Measurements from ENCODE around the gene MAPKAP1.
A peak's percentile ranks its signal among the peaks of the same experiment; 100 is the strongest.

MAPKAP1 gene

DNA sequence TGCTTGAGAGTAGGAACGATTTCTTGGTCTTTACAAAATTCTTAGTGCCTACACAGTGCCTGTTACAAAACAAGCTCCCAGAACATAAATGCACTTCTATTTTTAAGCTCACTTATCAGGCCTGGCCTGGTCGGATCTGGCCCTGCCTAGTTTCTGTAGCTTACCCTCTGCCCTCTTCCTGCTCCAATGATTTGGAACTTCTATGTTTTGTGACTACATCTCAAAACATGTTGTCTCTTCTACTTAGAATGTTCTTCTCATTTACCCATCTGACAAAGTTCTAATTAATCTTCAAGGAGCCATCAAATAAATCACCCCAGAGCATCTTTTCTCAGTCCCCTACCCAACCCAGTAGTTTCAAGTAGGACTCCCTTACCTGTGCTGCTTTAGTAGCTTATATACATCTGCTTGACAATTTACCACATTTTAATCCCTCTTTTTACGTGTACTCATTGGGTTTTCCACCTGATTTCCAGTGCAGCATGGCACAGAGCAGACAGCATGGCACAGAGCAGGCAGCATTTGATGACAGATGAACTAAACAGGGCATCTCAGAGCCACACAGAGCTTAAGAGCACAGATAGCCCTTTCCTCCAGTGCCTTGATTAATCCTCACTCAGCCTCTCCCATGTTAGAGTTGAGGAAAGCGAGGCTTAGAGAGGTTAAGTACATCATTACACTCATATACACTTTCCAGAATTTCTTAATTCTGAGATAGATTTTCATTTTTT, 171.9 kb downstream of the MAPKAP1 start:
- DNase-seq: no peak

DNA sequence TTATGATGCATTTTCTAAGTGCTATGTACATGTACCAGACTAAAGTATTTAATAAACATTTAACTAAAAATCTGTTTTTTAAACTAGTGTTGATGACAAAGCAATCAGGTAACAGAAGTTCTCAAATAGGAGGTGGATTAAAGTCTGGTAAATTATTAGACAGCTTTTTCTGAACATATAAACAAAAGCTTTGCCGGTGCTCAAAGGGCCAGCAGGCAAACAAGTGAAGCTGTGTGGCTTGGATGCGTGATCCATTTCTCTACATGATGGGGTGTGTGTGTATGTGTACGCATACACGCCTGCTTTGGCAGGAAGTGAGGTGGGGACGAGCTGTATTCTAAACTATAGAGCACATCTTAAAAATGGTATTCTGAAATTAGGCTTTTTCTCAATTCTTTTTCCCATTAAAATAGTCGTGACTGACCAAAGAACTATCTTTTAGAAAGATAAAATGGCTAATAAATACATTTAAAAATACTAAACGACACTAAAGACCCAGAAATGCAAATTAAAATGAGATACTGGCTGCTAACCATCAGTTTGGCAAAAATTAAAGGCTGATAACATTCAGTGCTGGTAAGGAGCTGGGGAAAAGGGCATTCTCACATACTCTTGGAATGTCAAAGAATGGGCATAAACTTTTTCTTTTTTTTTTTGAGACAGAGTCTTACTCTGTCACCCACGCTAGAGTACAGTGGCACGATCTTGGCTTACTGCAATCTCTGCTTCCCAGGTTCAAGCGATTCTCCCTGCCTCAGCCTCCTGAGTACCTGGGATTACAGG, 174.0 kb downstream of the MAPKAP1 start:
- DNase-seq: no peak

DNA sequence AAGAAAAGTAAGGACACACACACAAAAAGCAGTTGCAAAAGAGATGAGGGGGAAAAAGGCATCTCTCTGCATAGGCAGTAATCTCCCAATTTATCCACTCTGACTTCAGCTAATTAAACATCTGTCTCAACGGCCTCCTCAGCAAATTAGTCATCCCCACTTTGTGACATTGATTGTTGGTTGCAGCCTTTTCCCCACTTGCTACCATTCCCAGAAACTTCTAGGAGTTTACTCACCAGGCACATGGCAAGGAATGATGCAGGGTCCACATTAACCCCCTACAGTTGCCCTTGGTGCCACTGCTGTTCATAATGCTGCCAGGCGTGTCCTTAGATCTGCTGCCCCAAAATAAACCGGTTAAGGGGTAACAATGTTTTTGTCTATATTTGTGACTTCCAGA, 174.6 kb downstream of the MAPKAP1 start:
- DNase-seq: no peak

DNA sequence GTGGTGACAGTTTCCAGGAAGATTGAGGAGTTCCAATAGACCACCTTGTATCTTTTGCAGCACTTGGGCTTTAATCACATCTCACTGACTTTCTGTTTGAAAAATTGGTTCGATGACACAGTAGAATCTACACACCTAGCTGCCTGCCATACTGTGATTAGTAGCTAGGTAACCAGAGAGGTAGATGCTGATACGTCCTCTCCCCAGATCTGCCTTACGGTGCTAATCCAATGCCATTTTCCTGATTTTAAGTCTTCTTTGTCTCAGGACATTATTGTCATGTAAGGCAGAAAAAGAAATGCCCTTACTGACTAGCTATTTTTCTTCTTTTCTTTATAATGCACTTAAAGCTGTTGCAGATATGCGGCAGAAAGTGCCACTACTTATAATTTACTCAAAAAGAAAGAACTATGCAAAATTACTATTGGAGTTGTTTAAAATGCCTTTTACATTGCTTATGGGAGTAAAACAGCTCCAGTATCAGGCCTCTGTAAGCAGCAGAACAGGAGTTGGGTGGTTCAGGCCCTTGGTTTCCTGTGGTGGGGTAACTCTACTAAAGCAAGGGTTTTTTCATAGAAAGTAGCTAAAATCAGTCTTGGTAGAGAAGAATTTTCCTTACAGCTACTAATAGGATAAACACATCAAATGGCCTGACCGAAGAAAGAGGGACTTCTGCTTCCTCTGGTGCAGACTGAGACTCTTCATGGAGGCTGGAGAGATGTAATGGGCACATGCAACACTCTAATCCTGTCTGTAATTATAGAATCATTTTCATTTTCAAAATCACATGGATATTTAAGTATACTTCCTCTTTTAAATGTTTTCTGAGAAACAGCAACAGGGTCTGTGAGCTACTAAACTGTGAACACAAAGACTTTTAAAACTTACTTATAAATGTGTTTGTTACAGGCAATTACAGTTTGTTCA, 177.2 kb downstream of the MAPKAP1 start:
- DNase-seq: peak; percentile 62 to 75

DNA sequence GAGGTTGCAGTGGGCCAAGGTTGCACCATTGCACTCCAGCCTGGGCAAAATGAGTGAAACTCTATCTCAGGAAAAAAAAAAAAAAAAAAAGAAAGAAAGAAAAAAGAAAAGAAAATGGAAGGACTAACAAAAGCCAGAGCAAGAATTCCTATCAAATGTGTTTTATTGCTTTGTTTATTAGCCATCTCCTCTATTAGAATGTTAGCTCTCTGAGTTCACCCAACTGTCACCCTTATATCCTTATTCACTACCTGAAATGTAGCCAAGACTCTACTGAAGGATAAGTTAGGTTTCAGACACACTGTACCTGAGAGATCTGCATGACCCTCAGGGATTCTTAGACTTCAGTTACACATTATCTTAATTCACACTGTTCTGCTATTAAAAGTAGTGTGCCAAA, 177.9 kb downstream of the MAPKAP1 start:
- DNase-seq: no peak

DNA sequence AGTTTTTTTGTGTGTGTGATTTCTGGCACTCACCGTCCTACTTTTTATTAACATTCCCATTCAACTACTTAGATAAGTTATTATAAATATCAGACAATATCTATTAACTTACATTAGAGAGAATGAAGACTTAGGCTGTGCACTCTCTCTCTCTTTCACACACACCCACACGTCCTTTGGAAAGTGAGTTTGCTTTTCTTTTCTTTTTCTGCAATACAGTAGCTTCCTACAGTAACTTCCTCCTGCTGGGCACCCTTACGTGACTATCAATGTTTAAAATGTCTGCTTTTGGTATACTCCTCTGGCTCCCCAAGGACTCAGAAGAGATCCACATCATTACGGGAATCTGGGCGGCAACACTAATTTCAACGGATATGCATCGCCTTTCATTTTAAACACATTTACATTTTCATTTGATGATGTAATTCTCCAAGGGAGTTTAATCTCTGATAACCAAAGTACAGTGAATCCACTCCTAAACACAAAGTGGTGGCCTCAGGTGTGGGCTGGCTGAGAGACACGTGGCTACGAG, 179.5 kb downstream of the MAPKAP1 start:
- DNase-seq: peak; percentile 67 to 69

DNA sequence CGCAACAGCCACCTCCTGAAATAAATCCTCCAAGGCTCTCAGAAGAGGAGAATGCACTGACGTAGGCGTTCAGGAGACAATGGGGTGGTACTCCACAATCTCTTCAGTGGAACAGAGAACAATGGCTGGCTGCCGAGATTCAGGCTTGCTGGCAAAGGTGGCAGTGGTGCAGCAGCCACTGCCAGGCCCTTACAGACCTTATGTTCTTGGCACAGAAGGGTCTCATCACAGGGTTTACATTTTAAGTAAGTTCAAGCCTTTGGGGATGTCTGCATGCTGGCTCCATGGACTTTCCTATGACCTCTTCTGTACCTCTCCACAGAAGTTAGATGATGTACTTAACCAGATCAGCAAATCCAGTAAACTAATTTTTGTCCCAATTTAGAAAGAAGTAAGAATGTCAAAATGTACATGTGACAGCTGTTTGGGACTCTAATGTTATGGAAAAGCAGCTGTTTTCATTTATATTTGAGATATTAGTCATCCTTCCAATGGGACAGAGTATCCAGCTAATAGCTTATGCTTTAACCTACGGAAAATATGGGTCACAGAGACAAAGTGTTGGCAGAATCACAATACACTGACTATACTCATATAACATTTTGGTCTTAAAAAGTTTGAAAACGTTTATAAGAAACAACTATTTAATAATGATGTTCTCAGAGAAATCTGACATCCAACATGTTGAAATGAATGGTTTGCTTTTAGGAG, 180.9 kb downstream of the MAPKAP1 start:
- no peak for DNase-seq

DNA sequence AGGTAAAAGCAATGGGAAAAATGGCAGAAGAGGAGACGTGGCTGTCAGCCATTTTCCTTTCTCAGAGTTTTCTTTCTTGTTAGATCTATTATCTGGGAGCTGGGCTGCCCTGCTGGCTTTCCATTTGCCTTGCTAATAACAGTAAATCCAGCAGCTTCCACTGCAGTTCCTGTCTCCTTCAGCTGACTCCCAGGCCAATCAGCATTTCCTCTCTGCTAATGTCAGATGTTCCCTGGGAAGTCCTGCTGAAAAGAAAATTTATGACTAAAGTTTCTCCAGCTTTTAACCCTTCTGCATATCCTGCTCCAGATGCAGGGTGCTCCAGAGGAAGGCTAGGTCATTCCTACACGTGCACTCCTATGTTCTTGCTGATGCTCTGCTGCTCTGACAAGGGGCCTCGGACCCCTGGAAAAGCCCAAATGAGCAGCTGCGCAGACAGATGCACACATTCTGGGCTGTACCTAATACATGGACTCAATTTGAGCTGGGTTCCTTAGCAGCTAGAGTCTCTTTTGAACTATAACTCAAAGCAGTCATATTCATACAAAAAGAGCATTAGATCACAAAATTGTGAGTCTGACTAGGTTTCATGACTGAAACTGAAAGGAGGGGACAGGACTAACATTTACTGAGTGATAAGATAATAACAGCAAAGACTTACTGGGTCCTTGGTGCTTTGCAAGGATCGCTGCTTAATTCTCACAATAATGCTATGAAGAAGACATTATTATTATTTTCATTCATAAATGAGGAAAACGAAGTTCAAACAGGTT, 182.2 kb downstream of the MAPKAP1 start:
- no peak for DNase-seq

DNA sequence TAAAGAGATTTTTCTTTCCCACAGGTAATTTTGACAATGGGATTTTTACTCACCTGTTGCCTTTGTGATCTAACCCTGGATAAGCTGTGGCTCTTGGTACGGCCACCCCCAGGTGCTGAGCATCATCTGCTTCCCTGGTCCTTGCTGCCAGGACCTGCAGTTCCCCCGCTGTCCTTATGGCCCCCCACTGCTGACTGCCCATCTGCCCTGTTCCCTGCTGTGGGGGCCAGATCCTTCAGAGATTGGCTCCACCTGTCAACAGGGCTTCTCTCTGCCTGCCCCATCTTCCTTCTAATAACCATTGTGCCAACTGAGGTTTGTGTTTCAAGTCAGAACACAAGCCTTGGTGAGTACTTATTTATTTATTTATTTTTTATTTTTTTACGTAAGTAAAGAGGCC, 183.3 kb downstream of the MAPKAP1 start:
- no peak for DNase-seq

DNA sequence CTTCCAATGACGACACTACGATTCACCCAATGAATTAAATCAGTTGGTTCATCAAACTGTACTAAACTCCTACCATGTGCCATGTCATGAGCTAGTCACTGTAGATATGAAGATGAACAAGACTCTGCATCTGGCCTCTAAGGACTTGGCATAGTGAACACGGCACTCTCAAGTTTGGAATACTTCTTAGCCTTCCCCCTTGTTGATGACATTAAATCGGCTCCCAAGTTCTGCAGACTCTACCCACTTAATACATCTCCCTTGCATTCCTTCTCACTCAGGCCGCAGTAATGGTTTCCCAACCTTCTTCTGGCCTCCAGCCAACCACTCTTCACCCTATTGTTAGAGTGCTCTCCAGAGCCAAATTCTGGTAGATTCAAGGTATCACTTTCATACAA, 184.7 kb downstream of the MAPKAP1 start:
- DNase-seq: peak in 1 of 2 donors; percentile 6

DNA sequence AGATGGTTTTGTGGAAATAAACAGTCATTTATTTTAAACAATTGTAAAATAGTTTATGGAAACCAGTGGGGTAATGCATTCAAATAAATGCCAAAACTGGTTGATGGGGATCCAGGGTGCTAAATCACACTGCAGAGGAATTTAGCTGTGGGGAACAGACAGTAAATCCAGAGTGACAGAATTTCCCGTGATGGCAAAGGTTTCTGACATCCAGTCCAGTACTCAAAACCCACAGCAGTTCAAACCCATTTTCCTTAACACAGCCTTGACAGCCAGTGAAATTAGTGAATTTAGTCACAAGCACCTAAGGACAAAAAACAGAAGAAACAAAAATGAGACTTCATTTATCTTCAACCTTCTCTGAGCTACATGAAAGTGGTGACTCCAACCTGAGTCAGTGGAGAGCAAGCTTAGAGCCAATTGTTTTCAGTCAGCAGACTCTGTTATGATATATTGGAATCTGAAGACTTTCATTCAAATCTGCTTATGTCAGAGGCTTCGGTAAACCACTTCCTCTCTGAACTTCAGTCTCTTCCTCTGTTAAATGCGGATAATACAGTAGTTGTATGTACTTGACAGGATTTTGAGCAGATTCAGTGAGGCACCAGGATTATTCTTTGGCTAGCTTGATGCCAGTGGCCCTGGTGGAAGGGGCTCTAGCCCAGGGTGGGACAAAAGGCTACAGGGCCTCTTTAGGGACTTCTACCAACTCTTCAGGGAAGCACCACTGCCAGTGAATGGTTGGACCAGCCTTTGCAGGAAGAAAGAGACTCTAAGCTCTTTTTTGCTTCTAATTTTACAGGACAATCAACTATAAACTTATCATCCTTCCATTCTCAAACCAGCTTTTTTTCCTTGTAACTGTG, 185.3 kb downstream of the MAPKAP1 start:
- peak; percentile 72 to 82 for DNase-seq

DNA sequence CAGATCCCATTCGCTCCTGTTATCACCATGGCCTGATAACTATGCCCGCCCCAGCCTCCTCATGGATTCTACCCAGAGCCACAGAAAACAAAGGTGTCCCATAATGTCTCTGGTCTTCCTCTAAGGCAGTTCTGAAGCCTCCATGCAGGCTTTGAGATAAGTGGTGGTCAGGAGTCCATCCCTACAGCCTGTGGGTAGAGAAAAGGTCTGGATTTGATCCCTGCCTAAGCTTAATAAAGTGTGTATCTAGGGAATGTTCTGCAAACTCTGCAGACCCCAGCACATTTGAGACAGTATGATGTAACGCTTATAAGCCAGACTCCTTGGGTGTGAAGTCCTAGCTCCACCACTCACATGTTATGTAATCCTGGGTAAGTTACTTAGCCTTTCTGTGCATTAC, 187.3 kb downstream of the MAPKAP1 start:
- no peak for DNase-seq

DNA sequence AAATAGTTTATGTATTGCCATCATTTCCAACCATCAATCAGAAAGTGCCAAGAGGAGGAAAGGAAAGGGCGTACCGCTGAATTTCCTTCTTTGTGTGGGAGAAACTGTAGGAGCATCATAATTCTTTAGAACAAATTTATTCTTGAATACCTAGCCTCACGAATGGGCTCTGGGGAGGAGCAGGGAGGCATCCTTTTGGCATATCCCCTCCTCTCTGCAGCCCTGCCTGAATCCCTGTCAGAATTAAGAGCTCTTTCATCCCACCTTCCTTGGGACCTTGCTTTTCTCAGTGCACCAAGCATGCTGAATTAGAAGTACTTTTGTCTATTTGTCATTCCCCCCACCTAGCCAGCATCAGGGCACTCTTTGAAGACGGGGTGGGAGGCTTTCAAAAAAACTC, 189.4 kb downstream of the MAPKAP1 start:
- DNase-seq: no peak

DNA sequence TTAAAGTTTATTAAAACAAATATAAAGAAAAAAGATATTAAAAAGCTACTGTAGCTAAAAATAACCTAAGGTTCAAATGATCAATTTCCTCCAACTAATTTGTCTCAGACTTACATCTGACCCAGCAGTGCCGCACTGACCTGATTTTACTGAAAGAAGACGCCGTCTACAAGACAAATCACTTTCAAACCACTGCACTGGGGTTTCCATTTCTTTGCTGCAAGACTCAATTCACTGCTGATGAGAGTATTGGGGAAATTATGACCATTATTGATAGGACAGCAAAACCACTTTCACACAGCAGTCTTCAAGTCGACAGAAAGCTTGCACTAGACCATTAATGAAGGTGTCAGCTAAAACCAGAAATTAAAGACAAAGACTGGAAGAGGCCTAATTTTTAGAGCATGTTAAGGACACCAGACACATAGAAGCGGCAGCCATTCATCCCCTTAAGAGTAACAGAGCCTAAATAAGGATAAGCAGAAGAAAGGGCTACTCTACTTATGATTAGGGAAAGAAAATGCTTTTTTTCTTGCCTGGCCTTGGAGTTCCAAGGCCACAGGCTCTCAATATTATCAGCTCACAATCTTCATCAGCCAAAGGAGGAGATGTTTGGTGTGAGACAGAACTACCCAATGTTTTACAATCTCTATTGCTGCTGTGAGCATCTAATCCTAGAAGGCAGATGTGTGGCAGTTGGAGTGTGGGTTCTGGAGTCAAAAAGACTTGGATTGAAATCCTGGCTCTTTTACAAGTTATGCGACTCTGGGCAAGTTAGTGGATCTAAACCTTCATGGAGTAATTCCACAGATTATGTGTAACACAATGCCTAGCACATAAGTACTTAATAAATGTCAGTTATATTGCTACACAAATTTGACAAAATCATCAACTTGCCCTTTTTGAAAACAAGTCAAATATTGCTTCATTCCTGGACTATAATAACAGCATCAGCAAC, 190.7 kb downstream of the MAPKAP1 start:
- no peak for DNase-seq

DNA sequence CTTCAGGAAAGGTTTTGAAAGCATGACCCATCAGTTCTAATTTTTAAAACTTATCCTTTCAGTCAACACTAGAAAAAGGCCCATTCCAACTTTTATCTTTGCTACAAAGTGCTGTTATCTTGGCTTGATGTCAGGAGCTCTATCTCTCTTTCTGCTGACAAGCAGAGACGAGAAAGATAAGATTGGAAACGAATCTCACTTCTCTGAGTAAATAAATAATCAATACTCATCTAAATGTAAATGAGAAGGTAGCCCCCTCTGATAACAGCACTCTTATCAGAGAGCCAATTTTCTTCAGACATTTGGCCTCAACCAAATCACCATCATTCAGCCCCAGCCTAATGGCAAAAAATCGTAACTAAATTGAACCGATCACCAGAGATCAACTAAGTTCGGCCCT, 191.7 kb downstream of the MAPKAP1 start:
- no peak for DNase-seq

DNA sequence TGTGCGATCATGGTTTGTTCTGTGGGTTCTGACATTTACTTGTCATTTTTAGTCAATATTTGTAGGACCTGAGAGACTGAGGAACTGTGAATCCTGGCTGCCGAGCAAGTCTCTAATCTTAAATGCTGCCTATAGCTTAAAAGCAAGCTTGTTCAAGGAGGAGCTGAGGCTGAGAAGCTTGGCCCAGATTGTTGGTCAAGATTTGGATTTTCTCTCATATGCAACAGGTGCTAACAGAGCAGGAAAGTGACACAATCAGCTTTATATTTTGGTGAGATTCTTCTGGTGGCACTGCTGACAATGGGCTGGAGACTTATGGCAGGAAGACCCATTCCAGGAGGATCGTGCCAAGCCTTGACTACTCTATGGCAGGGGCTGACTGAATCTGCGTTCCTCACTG, 192.5 kb downstream of the MAPKAP1 start:
- no peak for DNase-seq

DNA sequence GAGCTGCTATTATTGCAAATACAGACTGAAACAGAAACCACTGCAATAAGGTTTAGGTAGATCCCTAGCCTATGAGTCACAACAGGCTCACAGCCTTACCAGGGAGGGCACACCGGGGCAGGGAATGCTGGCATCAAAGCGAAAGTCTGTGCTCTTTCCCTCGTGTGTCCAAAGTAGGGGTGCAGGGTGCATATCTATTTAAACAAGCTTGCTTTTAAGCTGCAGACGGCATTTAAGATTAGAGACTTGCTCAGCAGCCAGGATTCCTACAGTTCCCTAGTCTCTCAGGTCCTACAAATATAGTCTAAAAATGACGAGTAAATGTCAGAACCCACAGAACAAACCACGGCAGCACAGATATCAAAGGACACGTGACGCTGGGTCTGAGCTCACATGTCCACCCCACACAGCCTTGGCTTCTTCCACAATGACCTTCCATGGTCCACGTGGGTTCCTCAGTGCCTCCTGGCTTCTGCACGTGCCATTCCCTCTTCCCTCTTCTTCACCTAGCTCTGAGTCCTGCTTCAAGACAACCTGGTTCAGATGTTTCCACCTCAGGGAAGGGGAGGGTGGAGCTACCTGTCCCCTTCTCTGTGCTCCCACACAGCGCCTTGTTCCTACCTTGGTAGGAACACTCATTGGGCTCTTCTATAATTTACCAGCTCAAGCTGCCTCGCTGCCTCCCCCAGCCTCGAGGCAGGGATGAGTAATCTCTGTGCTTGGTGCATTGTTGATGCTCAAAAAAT, 193.2 kb downstream of the MAPKAP1 start:
- DNase-seq: peak; percentile 1 to 40

DNA sequence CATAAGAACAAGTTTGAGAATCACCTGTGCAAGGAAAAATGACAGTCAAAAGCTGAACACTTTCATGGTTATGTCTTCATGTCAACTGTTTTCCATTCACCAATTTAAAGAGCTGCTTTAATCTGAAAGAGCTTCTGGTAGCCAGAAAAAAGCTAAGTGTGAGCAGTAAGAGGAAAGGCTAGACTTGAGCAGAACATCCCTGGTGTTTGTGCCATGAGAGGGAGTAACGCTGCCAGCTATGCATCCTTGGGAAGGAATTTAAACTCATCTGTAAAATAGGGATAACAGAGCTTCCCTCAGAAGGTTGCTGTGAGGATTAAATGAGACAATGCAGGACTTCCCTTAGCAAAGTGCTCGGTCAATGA, 193.7 kb downstream of the MAPKAP1 start:
- DNase-seq: no peak

Measured in inflammatory macrophage treated with lipopolysaccharide for 1 hour (primary cell).